HCT116 (cell line): ENCODE measurements around the gene SEMA6D. TPM values are rescaled to one million over a fixed set of nuclear protein-coding genes. Genes with fewer than 3 reads are reported as not detected.

ENCODE experiments used
- ATAC-seq: fragments of 200-7000 bp; cut with Tn5 transposase; 2 replicates; pipeline ENCODE4 v1.9.1; 2020; ENCODE audit warnings: mild to moderate bottlenecking, moderate library complexity
- BruUV-seq: library from RNA; stranded (reverse); fragments of 400-500 nt; replicated peaks from 2 replicates; lab custom pipeline; 2021; lab: Mats Ljungman, UMichigan
- CTCF ChIA-PET: fragments of 300-600 bp; sonication (Branson Sonifier 250); formaldehyde crosslinking; loops from one replicate; lab custom pipeline; 2021; ENCODE audit warnings: antibody characterized with exemption; lab: Charles Lee
- POLR2A ChIA-PET: fragments of 300-600, 350-600 bp; sonication (Branson Sonifier 250); formaldehyde crosslinking; loops from one replicate; lab custom pipeline; 2021; ENCODE audit warnings: antibody characterized with exemption; lab: Charles Lee
- RAD21 ChIA-PET, 2 experiments: fragments of 300-600 bp; sonication (Branson Sonifier 250); formaldehyde crosslinking; loops; one replicate each; lab custom pipeline; 2023; ENCODE audit warnings: low total read pairs in 2 of 2; ENCODE audit not compliant: uncharacterized antibody in 2 of 2, unreplicated experiment in 2 of 2, low non-redundant PET in 1 of 2; lab: Charles Lee
- DNase-seq: peaks from one replicate; pipeline ENCODE4 v3.0.0-alpha.2; 2010; ENCODE audit warnings: low read depth, low spot score
- H2AFZ ChIP-seq: fragments of 200-600 bp; shearing (Covaris generic), sonication (generic); 2 replicates; pipeline ENCODE4 v1.6.1; 2017; ENCODE audit warnings: low read depth, mixed run types, mixed read lengths, antibody characterized with exemption, low read length; ENCODE audit not compliant: poor library complexity, severe bottlenecking
- H3K27ac ChIP-seq: 2 replicates; pipeline ENCODE4 v1.5.1; 2012; ENCODE audit warnings: low read depth, low read length
- H3K27me3 ChIP-seq: fragments of 200-600 bp; sonication (generic); 2 replicates; pipeline ENCODE4 v1.6.1; 2016; ENCODE audit warnings: mixed run types, low read length, mixed read lengths; ENCODE audit not compliant: insufficient read depth
- H3K36me3 ChIP-seq, 2 experiments: fragments of 200-500 bp in 1 of 2; fragments of 200-600 bp in 1 of 2; sonication (Bioruptor generic) in 1 of 2; sonication (generic) in 1 of 2; 2 replicates each; pipeline versions ENCODE4 v1.5.1 to v1.6.1; 2014 to 2016; ENCODE audit warnings: low read length in 2 of 2, inconsistent platforms in 1 of 2, mixed read lengths in 1 of 2, mixed run types in 1 of 2; ENCODE audit not compliant: insufficient read depth in 2 of 2, control insufficient read depth in 1 of 2
- H3K4me1 ChIP-seq, 2 experiments: fragments of 200-600 bp in 1 of 2; sonication (generic) in 1 of 2; 2 replicates each; pipeline versions ENCODE4 v1.5.1 to v1.6.1; 2012 to 2017; ENCODE audit warnings: low read length in 2 of 2, inconsistent platforms in 1 of 2, mild to moderate bottlenecking in 1 of 2, mixed read lengths in 1 of 2, mixed run types in 1 of 2, moderate library complexity in 1 of 2; ENCODE audit not compliant: insufficient read depth in 2 of 2, control insufficient read depth in 1 of 2
- H3K4me2 ChIP-seq: fragments of 200-600 bp; sonication (generic); 2 replicates; pipeline ENCODE4 v1.6.1; 2017; ENCODE audit warnings: mixed run types, low read length, mixed read lengths
- H3K4me3 ChIP-seq, 2 experiments: fragments of 200-600 bp in 1 of 2; sonication (generic) in 1 of 2; replicated peaks in 1 of 2; 2 replicates each; pipeline ENCODE4 v1.5.1; 2011 to 2016; ENCODE audit warnings: low read length in 2 of 2, control low read depth in 1 of 2, low read depth in 1 of 2, mild to moderate bottlenecking in 1 of 2, mixed read lengths in 1 of 2, mixed run types in 1 of 2
- H3K79me2 ChIP-seq: fragments of 200-600 bp; sonication (generic); 2 replicates; pipeline ENCODE4 v1.6.1; 2017; ENCODE audit warnings: mild to moderate bottlenecking, mixed run types, low read length, moderate library complexity, mixed read lengths; ENCODE audit not compliant: insufficient read depth
- H3K9ac ChIP-seq: fragments of 200-600 bp; sonication (generic); 2 replicates; pipeline ENCODE4 v1.6.1; 2016; ENCODE audit warnings: low read length, mixed read lengths
- H3K9me2 ChIP-seq: fragments of 200-600 bp; sonication (generic), shearing (Covaris generic); 2 replicates; pipeline ENCODE4 v1.6.1; 2017; ENCODE audit warnings: mixed run types, mild to moderate bottlenecking, moderate library complexity; ENCODE audit not compliant: insufficient read depth
- H3K9me3 ChIP-seq, 2 experiments: fragments of 200-500 bp in 1 of 2; fragments of 200-600 bp in 1 of 2; sonication (Bioruptor generic) in 1 of 2; sonication (generic) in 1 of 2; 2 replicates each; pipeline ENCODE4 v1.6.1; 2014 to 2017; ENCODE audit warnings: low read length in 2 of 2, mixed read lengths in 2 of 2, inconsistent platforms in 1 of 2, low read depth in 1 of 2, mild to moderate bottlenecking in 1 of 2, mixed run types in 1 of 2, moderate library complexity in 1 of 2; ENCODE audit not compliant: control insufficient read depth in 1 of 2, insufficient read depth in 1 of 2
- H4K20me1 ChIP-seq: fragments of 200-600 bp; sonication (generic), shearing (Covaris generic); 2 replicates; pipeline ENCODE4 v1.6.1; 2017; ENCODE audit warnings: mixed run types, mild to moderate bottlenecking, moderate library complexity; ENCODE audit not compliant: insufficient read depth
- CBX3 ChIP-seq: IDR thresholded peaks from 2 replicates; pipeline ENCODE4 v1.6.1; 2012; ENCODE audit warnings: low read depth
- ELF1 ChIP-seq: IDR thresholded peaks from 2 replicates; pipeline ENCODE4 v1.6.1; 2012; ENCODE audit warnings: low read depth, borderline replicate concordance
- EZH2 ChIP-seq: fragments of 200-600 bp; sonication (generic); IDR thresholded peaks from 2 replicates; pipeline ENCODE4 v1.6.1; 2017; ENCODE audit warnings: antibody characterized with exemption, mixed run types
- EZH2phosphoT487 ChIP-seq: fragments of 200-600 bp; IDR thresholded peaks from 2 replicates; pipeline ENCODE4 v1.6.1; 2018; ENCODE audit warnings: antibody characterized with exemption, borderline replicate concordance
- FOSL1 ChIP-seq: IDR thresholded peaks from 2 replicates; pipeline ENCODE4 v1.6.1; 2012; ENCODE audit warnings: low read depth
- JUND ChIP-seq: IDR thresholded peaks from 2 replicates; pipeline ENCODE4 v1.6.1; 2012
- POLR2A ChIP-seq: IDR thresholded peaks from 2 replicates; pipeline ENCODE4 v1.7.0; 2011; ENCODE audit warnings: borderline replicate concordance; ENCODE audit not compliant: insufficient read depth, insufficient read length; ENCODE audit errors: extremely low read depth
- POLR2AphosphoS5 ChIP-seq: IDR thresholded peaks from 2 replicates; pipeline ENCODE4 v1.6.1; 2011; ENCODE audit warnings: mild to moderate bottlenecking, low read depth, low read length, moderate library complexity
- SIN3A ChIP-seq: IDR thresholded peaks from 2 replicates; pipeline ENCODE4 v1.6.1; 2012; ENCODE audit warnings: low read depth
- SP1 ChIP-seq: IDR thresholded peaks from 2 replicates; pipeline ENCODE4 v1.6.1; 2012; ENCODE audit warnings: low read depth
- SRF ChIP-seq: IDR thresholded peaks from 2 replicates; pipeline ENCODE4 v1.6.1; 2012; ENCODE audit warnings: low read depth
- TCF7L2 ChIP-seq: IDR thresholded peaks from 2 replicates; pipeline ENCODE4 v1.7.0; 2011; ENCODE audit warnings: borderline replicate concordance, inconsistent platforms; ENCODE audit not compliant: insufficient read depth, insufficient read length; ENCODE audit errors: extremely low read depth
- YY1 ChIP-seq: IDR thresholded peaks from 2 replicates; pipeline ENCODE4 v1.6.1; 2011; ENCODE audit warnings: low read length, low read depth, moderate library complexity, mild to moderate bottlenecking; ENCODE audit not compliant: insufficient replicate concordance; ENCODE audit errors: extremely low read depth
- ZFX ChIP-seq: fragments of 450-650 bp; IDR thresholded peaks from 2 replicates; pipeline ENCODE4 v1.6.1; 2017
- ZNF274 ChIP-seq: fragments of 200-500 bp; sonication (Bioruptor generic); IDR thresholded peaks from 2 replicates; pipeline ENCODE4 v1.6.1; 2014; ENCODE audit warnings: mild to moderate bottlenecking, low read depth, low read length, inconsistent platforms
- intact Hi-C: fragments of 100-400 bp; cut with micrococcal nuclease; formaldehyde crosslinking; loops from 2 replicates; pipeline ENCODE4 v1.10.0; 2022
- total RNA-seq: library from RNA; stranded (reverse); gene quantifications from one replicate; pipeline ENCODE4 v1.2.1, GENCODE V29; 2021; ENCODE audit not compliant: unreplicated experiment
- TF ChIP-seq, protein P1 (sequence below): IDR thresholded peaks from 2 replicates; pipeline ENCODE4 v1.6.1; 2012
- TF ChIP-seq, protein P2 (sequence below): IDR thresholded peaks from 2 replicates; pipeline ENCODE4 v1.6.1; 2012; ENCODE audit warnings: low read depth
- TF ChIP-seq, protein P3 (sequence below), 3 experiments: fragments of 200-600 bp in 1 of 3; sonication (generic) in 1 of 3; IDR thresholded peaks in 2 of 3; conservative IDR thresholded peaks in 1 of 3; 2 replicates each; pipeline ENCODE4 v1.5.1; 2012 to 2017; ENCODE audit warnings: low read depth in 2 of 3, low read length in 2 of 3, antibody characterized with exemption in 1 of 3, borderline replicate concordance in 1 of 3, control low read depth in 1 of 3, mild to moderate bottlenecking in 1 of 3, mixed read lengths in 1 of 3, mixed run types in 1 of 3, moderate library complexity in 1 of 3; ENCODE audit not compliant: insufficient read depth in 1 of 3
- TF ChIP-seq, protein P4 (sequence below): IDR thresholded peaks from 2 replicates; pipeline ENCODE4 v1.6.1; 2011; ENCODE audit warnings: mild to moderate bottlenecking, low read length, moderate library complexity; ENCODE audit not compliant: insufficient replicate concordance; ENCODE audit errors: extremely low read depth
- TF ChIP-seq, protein P5 (sequence below): IDR thresholded peaks from 2 replicates; pipeline ENCODE4 v1.6.1; 2012

SEMA6D gene
- total RNA-seq, 1 experiment from 2014 or later, result 0.02 TPM

DNA sequence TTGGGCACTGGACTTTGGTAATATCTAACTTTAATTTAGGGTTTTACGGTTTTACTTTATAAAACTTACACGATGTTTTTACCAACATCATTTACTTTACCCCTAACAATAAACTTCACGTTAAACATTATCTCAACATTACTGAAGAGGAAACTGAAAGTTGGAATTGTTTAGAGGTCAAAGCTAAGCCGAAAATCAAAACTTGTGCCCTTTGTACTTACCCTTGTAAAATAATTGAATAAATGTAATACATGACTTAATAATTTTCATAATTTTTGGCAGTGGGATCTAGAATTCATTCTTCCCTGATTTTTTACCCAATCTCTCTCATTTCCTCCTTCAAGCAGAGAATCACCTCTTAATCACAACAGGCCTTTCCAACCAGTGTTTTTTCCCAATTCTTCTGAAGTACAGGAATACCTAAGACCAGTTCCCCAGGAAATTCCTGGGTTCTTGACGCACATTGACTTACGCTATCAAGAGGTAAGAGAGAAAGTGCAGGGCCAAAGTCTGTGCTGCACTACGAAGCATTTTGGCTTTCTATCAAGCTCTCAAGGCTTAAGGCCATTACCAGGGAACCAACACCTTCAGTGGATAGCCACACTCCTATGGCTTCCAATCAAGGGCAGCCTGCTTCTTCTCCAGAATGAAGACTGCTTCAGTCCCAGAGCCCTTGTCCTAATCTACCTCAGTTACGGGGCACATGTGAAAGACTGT is 11.9 kb upstream of the SEMA6D start:
- Histone ChIP-seq H3K79me2 (no peaks in the 10 kb centered on the region), H2AFZ (no peak overlapping the region), H3K36me3 (no peaks in the 10 kb centered on the region), H3K4me3 (no peak overlapping the region), H3K9ac (no peak overlapping the region), H3K27ac (no peak overlapping the region), H3K4me2 (no peak overlapping the region), H4K20me1 (no peaks in the 10 kb centered on the region), H3K9me3 (peaks cover 9 to 14% of the 10 kb centered on the region in 2 experiments; a peak in 2 of 4 replicates), H3K4me1 (no peaks in the 10 kb centered on the region), H3K9me2 (no peaks in the 10 kb centered on the region), H3K27me3 (no peaks in the 10 kb centered on the region)
- no TSS peak for BruUV-seq
- RAD21 ChIA-PET, result no interaction called here
- POLR2A ChIA-PET, result no interaction called here
- ATAC-seq, result no peak
- TF ChIP-seq SIN3A (no peak), POLR2A (no peak), ELF1 (no peak), CBX3 (no peak), EZH2phosphoT487 (no peak), SP1 (no peak), EZH2 (no peak), POLR2AphosphoS5 (no peak), TCF7L2 (no peak), FOSL1 (no peak), ZFX (no peak), YY1 (no peak), JUND (no peak), ZNF274 (no peak), SRF (no peak)
- TF ChIP-seq, protein P1, sequence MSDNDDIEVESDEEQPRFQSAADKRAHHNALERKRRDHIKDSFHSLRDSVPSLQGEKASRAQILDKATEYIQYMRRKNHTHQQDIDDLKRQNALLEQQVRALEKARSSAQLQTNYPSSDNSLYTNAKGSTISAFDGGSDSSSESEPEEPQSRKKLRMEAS, result no peak
- TF ChIP-seq, protein P2, sequence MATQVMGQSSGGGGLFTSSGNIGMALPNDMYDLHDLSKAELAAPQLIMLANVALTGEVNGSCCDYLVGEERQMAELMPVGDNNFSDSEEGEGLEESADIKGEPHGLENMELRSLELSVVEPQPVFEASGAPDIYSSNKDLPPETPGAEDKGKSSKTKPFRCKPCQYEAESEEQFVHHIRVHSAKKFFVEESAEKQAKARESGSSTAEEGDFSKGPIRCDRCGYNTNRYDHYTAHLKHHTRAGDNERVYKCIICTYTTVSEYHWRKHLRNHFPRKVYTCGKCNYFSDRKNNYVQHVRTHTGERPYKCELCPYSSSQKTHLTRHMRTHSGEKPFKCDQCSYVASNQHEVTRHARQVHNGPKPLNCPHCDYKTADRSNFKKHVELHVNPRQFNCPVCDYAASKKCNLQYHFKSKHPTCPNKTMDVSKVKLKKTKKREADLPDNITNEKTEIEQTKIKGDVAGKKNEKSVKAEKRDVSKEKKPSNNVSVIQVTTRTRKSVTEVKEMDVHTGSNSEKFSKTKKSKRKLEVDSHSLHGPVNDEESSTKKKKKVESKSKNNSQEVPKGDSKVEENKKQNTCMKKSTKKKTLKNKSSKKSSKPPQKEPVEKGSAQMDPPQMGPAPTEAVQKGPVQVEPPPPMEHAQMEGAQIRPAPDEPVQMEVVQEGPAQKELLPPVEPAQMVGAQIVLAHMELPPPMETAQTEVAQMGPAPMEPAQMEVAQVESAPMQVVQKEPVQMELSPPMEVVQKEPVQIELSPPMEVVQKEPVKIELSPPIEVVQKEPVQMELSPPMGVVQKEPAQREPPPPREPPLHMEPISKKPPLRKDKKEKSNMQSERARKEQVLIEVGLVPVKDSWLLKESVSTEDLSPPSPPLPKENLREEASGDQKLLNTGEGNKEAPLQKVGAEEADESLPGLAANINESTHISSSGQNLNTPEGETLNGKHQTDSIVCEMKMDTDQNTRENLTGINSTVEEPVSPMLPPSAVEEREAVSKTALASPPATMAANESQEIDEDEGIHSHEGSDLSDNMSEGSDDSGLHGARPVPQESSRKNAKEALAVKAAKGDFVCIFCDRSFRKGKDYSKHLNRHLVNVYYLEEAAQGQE, result no peak
- TF ChIP-seq, protein P3, sequence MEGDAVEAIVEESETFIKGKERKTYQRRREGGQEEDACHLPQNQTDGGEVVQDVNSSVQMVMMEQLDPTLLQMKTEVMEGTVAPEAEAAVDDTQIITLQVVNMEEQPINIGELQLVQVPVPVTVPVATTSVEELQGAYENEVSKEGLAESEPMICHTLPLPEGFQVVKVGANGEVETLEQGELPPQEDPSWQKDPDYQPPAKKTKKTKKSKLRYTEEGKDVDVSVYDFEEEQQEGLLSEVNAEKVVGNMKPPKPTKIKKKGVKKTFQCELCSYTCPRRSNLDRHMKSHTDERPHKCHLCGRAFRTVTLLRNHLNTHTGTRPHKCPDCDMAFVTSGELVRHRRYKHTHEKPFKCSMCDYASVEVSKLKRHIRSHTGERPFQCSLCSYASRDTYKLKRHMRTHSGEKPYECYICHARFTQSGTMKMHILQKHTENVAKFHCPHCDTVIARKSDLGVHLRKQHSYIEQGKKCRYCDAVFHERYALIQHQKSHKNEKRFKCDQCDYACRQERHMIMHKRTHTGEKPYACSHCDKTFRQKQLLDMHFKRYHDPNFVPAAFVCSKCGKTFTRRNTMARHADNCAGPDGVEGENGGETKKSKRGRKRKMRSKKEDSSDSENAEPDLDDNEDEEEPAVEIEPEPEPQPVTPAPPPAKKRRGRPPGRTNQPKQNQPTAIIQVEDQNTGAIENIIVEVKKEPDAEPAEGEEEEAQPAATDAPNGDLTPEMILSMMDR (IDR thresholded peaks at IDR 0.05 in 2 of 3, conservative IDR thresholded peaks at IDR 0.05 in 1 of 3; ENCODE audit: borderline replicate concordance in 1 of 3, insufficient read depth in 1 of 3, low read depth in 2 of 3, low read length in 2 of 3), result no peak
- TF ChIP-seq, protein P4, sequence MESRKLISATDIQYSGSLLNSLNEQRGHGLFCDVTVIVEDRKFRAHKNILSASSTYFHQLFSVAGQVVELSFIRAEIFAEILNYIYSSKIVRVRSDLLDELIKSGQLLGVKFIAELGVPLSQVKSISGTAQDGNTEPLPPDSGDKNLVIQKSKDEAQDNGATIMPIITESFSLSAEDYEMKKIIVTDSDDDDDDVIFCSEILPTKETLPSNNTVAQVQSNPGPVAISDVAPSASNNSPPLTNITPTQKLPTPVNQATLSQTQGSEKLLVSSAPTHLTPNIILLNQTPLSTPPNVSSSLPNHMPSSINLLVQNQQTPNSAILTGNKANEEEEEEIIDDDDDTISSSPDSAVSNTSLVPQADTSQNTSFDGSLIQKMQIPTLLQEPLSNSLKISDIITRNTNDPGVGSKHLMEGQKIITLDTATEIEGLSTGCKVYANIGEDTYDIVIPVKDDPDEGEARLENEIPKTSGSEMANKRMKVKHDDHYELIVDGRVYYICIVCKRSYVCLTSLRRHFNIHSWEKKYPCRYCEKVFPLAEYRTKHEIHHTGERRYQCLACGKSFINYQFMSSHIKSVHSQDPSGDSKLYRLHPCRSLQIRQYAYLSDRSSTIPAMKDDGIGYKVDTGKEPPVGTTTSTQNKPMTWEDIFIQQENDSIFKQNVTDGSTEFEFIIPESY, result no peak
- TF ChIP-seq, protein P5, sequence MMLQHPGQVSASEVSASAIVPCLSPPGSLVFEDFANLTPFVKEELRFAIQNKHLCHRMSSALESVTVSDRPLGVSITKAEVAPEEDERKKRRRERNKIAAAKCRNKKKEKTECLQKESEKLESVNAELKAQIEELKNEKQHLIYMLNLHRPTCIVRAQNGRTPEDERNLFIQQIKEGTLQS, result no peak
- DNase-seq, result no peak
- intact Hi-C loops, result no loop called here
- CTCF ChIA-PET, result no interaction called here
